Ramos (cell line): Measurements from ENCODE around the gene TSPO.

ENCODE experiments used
- in situ Hi-C: fragments of 300-500 bp; cut with MboI; formaldehyde crosslinking; loops from one replicate; pipeline ENCODE4 v1.14.3; 2022; ENCODE audit warnings: low sequenced_read_pairs; ENCODE audit not compliant: unreplicated experiment

TSPO gene

DNA sequence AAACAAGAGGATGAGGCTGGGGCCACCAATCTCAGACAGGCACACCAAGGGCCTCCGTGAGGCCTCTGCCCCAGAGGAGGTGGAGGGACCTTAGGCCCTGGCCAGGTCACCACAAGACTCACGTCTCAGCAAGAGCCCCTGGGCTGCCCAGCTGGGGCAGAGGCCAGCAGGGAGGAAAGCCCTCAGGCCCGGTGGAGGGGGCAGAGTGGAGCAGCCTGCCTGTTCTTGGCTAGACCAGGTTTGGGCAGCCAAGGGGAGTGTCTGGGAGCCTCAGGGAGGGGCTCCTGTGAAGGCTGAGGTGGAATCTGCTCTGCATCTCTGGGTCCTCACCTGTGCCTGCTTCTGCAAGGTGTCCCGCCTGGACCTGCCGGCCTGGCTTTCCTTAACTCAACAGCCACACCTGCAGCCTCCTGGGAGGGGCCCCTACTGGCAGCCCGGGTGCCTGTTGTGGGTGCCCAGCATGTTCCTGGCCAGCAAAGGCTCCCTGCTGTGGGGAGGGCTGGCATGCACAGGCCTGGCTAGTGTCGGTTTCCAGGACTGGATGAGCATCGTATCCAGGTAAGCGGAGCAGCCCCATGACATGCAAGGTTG is 23.7 kb downstream of the TSPO start:
- in situ Hi-C loops = no loop called here

GRCh38 chr22:43176090-43176489 is 24.7 kb downstream of the TSPO start:
- in situ Hi-C loops = no loop called here

DNA sequence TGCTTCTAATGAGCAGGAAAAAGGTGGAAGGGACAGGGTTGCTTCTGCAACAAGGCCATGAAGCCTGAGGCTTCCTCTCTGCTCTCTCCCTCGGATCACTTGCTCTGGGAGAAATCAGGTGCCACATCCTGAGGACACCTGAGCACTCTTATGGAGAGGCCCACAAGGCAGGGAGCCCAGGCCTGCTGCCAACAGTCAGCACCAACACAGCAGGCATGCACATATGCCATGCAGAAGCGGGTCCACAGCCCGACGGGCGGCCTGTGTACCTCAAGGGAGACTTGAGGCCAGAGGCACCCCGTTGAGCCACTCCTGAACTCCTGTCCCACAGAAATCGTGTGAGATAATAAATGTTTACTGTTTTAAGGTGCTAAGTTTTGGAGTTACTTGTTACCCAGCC is 26.1 kb downstream of the TSPO start:
- in situ Hi-C loops = no loop called here

GRCh38 chr22:43179146-43179910 is 28.0 kb downstream of the TSPO start:
- in situ Hi-C loops = no loop called here

DNA sequence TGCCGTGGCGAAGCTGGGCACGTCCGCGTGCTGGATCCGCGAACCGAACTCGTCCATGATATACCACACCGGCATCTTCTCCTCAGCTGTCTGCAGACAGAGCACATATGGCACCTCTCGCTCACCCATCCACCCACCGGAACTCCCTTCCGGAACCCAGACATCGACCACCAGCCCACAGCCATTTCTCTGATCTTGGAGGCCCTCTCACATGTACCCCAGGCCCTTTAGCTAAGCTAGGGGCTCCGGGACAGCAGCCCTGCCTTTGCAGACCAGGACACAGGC is 28.5 kb downstream of the TSPO start:
- in situ Hi-C loops = no loop called here

- in situ Hi-C loops = no loop called here
These were observed 29.3 kb downstream of the TSPO start for GRCh38 chr22:43180670-43181069.

- in situ Hi-C loops = no loop called here
These were observed 30.1 kb downstream of the TSPO start for GRCh38 chr22:43181321-43182076.

DNA sequence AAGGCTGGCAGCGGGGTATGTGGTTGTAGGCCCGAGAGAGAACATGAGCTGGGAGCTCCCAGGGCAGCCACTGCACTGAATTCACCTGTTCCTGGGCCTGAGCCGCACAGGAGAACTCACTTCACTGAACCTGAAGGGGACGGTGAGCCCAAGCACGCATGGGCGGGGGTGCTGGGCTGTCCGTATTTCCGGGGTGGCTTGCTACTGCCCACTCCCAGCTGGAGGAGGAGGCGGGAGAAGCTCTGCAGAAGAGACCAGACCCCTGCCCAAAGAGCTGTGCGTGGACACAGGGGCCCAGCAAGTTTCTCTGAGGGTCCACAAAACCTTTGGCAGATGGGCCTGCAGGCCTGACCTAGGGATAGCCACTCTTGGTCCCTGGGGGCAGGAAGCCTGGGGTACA is 30.8 kb downstream of the TSPO start:
- in situ Hi-C loops = no loop called here

DNA sequence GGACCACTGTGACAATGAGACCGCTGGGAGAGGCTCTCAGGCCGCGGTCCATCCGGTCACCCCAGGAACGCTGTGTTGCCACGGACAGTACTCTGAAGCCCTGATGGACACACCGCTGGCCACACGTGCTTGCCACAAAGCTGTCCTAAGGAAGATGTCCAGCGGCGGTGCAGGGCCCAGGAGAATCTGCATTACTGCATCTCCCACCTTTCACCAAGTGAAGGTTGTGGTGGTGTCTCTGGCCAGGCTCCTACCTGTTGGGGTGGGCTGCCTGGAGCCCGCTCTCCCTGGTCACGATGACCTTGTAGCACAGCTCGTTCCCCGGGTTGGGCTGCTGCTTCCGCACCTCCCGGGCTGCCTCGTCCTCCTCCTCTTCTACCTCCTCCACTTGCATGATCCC is 31.4 kb downstream of the TSPO start:
- in situ Hi-C loops = no loop called here

DNA sequence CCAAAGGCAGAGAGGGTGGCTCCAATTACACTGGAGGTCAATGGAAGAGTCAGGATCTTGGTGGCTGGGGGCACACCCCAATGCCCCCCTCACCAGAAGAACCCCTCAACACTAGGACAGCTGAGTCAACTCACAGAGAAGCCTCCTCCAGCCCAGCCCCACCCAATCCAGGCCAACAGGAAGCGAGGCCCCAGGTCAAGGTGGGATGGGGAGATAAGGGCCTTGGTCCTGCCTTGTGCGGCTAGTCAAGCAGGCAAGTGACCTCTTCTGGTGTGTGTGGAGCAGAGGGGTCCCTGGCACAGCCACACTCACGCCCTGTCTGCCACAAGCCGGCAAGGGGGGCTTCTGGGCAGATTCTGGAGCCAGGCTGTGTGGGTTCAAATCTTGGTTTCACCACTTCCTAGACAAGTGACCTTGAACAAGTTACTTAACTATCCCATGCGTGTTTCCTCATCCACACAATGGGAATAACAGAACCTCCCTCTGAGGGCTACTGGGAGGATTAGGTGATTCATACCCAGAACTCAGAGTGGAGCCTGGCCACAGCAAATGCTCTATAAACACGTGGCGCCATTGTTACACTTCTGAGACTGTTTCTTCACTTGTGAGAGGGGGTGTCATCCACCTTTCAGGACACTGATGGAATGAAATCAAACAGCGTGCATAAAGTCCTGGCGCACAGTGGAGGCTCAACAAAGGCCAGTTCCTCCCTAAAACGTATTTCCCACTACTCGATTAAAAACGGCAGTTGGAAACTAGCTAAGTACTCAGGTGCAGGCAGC is 32.3 kb downstream of the TSPO start:
- in situ Hi-C loops = no loop called here

DNA sequence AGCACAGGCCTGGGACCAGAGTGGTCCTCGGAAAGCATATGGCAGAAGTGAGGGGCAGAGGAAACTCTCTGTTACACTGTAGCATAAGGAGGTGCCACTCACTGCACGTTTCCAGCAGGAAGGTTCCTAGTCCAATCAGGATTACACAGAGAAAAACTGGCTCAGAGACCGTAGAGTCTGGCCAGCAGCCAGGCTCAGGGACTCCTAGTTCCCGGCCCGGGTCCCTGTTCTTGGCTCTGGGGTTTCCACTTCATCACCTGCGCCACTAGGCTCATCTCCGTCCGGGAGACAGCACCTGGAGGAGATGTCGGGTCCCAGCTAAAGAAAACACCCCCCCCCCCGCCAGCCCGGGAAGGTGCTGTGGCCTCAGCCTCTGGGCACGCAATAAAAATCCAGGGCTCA is 34.5 kb downstream of the TSPO start:
- in situ Hi-C loops = no loop called here

GRCh38 chr22:43186272-43187170 is 35.2 kb downstream of the TSPO start, which contains the start of gene TTLL12:
TSS of gene TTLL12 (minus strand) at chr22:43187134. CDS start at chr22:43187069, 65 bp downstream.
- in situ Hi-C loops = no loop called here

DNA sequence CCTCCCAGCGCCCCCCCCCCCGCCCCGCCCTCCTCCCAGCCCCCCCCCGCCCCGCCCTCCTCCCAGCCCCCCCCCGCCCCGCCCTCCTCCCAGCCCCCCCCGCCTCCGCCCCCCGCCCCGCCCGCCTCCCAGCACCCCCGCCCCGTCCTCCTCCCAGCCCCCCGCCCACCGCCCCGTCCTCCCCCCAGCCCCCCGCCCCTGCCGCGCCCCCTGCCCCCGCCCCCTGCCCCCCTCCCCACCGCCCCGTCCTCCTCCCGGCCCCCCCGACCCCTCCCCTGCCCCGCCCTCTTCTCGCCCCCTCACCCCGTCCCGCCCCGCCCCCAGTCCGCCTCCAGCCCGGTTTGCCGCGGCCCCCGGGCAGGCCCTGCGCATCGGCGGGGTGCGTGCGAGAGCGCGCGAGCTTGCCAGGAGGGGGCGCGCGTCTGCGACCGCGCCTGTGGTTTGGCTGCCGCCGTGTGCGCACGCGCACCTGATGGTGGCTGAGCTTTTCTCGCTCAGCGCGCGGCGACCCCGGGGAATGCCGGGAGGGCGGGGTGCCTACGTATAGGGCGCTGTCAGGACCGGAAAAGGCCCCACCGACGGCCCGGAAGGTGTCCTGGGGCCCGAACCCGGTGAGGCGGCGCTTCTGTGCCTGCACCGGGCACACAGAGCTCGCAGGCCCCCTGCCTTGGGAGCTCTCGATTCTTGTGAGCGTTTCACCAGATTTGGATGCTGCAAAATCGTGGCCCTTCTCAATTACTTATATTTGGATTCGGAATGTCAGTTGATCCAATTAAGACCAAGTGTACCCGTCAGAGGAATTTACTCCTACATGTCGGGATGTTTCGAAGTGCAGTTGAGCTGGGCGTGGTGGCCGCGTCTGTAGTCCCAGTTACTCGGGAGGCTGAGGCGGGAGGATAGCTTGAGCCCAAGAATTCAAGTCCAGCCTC is 36.1 kb downstream of the TSPO start:
- in situ Hi-C loops = no loop called here

- in situ Hi-C loops = no loop called here
These were observed 37.6 kb downstream of the TSPO start for GRCh38 chr22:43188829-43189545.

DNA sequence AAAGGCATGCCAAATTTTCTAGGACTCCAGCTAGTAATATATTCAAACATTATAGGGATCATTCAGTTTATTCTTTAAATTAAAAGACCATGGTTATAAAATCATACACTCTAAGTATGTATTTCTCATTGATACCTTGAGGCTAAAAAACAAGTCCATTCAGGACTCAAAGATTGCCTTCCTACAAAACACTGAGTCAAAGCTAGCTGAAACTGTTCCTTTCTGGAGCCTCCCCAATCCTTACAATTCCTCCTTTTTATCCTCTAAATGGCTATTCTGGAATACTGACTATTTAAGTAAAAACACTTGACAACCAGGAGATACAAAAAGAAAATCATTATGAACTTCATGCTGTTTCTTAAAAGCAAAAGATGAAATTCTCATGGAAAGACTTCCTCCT is 40.5 kb downstream of the TSPO start:
- in situ Hi-C loops = no loop called here

- in situ Hi-C loops = no loop called here
These were observed 46.0 kb downstream of the TSPO start for GRCh38 chr22:43197271-43197941.

DNA sequence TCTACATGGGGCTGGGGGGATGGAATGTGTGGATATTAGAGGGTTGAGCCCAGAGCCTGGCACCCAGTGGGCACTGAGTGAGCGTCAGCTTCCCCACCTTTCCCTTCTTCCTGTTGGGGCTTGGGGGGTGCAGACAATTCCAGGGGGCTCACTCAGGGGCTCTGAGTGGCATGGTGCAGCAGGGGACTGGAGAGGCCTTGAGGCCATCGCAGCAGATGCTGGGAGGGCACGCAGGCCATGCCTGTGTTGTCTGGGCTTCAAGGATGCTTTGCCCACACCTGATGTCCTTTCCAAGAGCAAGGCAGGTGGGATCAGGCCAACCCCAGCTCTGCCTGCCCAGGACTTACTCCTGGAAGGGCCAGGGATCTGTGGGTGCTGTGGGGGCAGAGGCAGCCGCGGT is 46.8 kb downstream of the TSPO start:
- in situ Hi-C loops = no loop called here

DNA sequence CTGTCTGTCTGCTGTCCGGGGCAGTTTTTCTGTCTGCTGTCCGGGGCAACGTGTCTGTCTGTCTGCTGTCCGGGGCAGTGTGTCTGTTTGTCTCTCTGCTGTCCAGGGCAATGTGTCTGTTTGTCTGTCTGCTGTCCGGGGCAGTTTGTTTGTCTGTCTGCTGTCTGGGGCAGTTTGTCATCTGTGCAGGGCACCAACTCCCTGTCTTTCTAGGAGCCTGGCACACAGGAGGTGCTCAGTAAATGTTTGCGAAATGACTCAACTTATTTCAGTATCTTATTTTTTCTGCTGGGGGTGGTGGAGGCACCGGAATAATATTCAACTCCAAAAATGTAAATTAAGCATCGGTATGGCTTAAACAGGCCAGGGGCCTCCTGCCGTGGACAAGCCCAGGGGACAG is 47.6 kb downstream of the TSPO start:
- in situ Hi-C loops = no loop called here
